Femur (tissue), 1 donor: ENCODE results near the gene SREBF2.
A peak's percentile ranks its signal among the peaks of the same experiment; 100 is the strongest.
"Not testable (repeated sequence)": the region's sequence is repeated elsewhere in the genome, so short reads cannot be mapped to it uniquely, and the experiment has no call there.

Experiments used
- DNase-seq: peaks from one replicate; pipeline ENCODE4 v3.0.0-alpha.2; 2017

The SREBF2 gene

GRCh38 chr22:41821471-41822316 lies 11.2 kb upstream of the SREBF2 start:
- no peak for DNase-seq

DNA sequence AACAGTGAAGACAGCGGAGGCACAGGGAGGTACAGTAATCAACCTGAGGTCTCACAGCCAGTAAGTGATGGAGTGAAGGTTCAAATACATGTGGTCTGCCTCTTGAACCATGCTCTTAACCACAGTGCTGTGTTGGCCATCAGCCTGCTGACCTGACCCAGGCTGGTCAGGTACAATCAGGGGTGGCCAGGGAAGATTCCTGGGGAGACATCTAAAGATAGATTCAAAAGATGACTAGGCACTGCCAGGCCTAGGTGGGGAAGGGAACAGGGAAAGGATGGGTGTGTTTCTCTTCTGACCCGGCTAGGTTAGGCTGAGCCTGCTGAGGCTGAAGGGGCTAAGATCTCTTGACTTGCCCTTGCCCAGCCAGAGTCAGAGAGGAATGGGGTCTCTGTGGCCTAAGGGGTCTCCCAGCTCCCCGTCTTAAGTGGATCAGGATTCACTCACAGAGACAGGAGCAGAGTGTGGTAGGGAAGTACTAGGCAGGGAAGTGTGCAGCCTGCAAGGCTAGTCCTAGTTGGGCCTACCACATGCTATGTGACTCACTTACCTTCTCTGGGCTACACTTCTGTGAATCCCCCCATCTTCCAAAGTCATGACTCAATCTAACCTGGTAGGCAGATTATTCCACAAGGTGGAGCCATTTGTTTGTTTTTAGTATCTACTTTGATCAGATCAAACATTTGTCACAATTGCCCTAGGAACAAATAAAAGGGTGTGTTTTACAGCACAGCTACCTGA lies 10.4 kb upstream of the SREBF2 start:
- DNase-seq, result no peak

- DNase-seq, result no peak
These were observed 9.1 kb upstream of the SREBF2 start for GRCh38 chr22:41823797-41824196.

- no peak for DNase-seq
These were observed 7.5 kb upstream of the SREBF2 start for GRCh38 chr22:41825376-41825775.

DNA sequence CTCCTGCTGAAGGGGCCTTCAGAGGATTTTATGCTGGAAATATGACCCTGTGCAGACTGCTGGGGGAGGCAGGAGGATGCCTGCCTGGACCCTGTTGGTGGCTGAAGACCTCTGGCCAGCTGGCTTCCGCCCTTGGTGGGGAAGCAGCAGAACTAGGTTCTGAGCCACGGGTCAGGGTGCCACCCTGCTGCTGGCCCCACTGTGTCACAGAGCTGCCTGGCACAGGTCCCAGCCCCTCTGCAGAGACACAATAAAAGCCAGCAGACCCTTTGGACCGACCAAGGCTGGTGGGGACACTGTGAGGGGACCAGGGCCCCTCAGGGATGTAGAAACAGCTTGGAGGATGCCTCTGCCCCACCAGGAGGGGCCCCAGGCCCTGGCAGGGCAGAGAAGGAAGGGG lies 6.9 kb upstream of the SREBF2 start:
- DNase-seq, result peak; percentile 39

GRCh38 chr22:41826430-41827383 lies 6.2 kb upstream of the SREBF2 start:
- DNase-seq, result no peak

DNA sequence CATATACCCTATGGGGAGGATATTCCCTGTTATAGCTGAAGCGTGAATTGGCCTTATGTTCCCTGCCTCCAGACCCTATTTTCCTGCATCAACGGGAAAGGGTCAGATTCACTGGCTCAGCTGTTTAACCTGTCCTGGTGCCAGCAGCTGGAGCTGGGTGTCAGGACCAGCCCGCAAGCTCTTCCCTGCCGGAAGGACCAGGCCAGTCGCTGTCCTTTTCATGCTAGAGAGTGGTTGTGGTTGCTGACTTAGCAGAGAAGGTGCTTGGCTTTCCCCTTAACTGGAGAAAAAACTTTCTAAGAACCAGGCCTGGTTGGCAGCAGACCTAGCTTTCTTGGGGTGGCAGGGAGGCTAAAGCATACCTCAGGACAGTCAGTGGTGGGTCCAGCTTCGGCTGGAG lies 5.2 kb upstream of the SREBF2 start:
- peak; percentile 57 for DNase-seq

DNA sequence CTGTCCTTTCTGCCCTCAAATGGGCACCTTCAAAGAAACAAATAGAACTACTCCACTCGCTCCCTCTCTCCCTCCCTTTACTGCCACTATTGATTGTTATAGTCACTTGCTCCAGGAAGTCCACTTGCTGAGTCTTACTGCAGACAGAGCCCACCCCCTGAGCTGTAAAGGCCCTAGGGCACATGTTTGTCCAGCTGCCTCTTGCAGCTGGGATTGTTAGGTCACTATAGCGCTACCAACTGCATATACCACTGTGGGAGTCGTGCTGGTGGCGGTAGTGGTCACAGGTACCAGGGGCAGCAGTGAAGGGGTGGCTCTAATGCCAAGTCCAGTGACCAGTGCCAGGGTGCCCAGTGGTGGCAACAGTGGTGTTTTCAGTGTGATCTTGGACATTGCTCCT lies 4.4 kb upstream of the SREBF2 start:
- no peak for DNase-seq

DNA sequence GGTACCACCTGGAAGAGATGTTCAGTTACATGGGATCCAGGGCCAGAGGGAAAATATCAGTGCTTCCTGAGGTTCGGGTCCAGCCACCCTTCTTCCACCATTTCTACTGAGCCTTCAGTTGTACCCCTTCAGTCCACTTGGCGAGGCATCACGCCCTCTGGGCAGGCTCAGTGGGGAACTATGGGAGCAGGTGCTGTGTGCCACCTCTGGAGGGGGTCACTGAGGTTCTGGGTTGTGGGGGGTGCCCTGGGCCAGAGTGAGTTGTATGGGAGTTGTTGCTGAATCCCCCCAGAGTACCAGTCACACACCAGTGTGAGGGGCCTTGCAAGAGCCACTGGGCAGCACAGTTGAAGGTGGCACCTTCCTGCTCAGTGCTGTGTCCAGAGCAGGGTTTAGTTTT lies 2.7 kb upstream of the SREBF2 start:
- DNase-seq, result no peak

DNA sequence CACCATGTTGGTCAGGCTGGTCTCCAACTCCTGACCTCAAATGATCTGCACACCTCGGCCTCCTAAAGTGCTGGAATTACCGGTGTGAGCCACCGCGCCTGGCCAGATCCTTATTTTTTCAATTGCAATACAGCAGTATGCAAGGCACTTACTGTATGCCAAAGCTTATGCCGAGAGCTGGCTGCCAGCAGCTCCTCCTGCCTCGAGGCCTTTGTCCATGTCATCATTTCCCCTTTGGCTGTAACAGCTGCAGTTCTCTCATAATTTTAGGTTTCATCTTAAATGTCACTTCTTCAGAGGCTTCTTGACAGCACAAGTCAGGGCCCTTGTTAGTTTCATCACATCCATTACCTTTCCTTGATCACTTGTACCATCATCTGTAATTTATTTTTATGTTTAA lies 1.5 kb upstream of the SREBF2 start:
- peak; percentile 64 for DNase-seq

- DNase-seq, result no peak
These were observed 915 bp upstream of the SREBF2 start for GRCh38 chr22:41831828-41832552.

GRCh38 chr22:41833369-41834004 lies 582 bp downstream of the SREBF2 start:
- peak; percentile 57 for DNase-seq

- DNase-seq, result no peak
These were observed 1.4 kb downstream of the SREBF2 start for GRCh38 chr22:41834005-41834944.

GRCh38 chr22:41835462-41835861 lies 2.6 kb downstream of the SREBF2 start:
- not testable (repeated sequence) for DNase-seq

DNA sequence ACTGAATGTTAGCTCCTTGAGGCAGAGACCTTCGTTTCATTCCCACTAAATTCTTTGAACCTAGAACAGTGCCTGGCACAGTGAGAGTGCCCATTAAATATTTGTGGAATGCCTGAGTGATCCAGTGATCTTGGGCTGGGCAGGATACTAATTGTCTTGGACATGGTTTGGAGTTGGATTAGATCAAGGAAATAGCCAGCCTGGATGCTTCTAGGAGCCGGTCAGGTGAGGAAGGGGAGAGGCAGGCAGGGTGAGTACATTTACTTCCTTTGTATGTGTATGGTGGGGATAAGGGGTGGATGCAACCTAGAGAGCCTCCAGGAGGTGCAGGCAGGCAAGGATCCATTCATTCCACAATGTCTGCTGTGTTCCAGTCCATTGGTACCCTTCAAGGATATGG lies 3.6 kb downstream of the SREBF2 start:
- DNase-seq, result no peak

DNA sequence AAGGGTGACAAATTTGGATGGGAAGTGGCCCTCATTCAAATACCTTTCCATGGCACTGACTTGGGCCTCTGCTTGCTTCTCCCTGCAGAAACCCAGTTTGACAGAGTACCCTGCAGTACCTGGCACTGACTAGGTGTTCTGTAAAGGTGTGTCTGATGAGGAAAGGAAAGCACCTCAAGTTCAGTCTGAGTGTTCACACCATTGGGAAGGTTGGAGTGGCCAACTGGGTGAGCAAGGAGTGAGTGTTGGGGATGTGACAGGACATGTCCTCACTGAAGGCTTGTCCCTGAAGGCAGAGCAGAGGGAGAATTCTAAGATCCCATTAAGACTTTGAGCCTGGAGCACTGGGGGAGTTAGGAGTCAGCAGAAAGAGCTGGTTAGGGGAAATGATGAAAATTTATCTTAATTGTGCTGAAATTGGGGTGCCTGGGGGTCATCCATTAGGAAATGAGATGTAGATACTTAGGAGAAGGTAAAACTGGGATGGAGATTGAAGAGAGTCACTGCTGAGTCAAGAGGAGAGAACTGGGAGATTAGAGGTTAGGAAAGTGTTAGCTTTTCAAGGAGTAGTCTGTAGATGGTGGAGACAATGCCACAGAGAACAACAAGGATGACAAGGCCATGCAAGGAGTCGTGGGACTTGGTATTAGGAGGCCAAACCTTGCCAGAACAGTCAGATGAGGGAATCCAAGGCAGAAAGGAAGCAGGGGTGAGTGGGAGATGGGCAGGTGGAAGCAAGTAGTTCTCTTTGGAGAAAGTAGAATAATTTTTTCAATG lies 6.1 kb downstream of the SREBF2 start:
- no peak for DNase-seq

DNA sequence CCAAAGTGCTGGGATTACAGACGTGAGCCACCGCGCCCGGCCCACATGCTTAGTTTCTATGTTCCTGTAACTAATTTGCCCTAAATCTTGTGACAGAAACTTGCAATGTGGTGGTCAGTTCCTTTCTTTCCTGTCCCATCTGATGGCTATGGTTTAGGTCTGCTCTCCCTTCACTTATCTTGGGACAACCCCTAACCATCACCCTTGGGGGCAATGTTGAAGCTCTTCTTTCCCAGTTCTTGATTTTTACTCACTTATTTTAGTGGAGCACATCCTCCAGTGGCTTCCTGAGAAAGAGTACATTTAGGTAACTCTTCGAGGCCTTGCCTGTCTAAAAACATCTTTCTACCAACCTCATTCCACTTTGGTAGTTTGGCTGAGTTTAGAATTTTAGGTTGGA lies 7.3 kb downstream of the SREBF2 start:
- DNase-seq, result no peak

DNA sequence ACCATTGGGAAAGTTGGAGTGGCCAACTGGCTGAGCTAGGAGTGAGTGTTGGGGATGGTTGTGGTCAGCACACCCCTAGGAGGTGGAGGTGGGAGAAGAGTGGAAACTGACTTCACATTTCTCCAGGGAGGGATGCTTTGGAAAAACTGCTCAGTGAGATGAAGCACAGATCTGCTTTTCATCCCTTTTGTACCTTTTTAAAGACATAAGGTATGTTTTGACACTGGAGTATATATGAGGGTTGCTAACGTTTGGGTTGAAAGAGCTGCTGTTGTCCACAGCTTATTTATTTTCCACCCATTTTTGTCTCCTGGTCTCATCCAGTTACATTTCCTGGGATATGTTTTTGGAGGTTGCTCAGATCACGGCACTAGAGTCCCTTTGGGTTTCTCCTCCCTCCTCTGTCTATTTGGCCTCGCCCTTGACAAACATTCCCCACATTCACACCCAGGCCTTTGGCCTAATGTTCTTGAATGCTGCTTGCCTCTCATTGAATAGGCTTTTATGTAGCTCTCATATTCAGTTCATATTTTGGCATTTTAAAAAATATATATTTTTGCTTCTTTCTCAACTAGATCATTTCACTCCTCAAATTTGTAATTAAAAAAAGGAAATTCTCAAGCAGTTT lies 8.3 kb downstream of the SREBF2 start:
- no peak for DNase-seq
